ENCODE measurements around the gene EPHB6. TPM values are rescaled to one million over a fixed set of nuclear protein-coding genes. Genes with fewer than 3 reads are reported as not detected.

EPHB6 gene
- total RNA-seq, 1 experiment from 2014 or later: 39.2 TPM

DNA sequence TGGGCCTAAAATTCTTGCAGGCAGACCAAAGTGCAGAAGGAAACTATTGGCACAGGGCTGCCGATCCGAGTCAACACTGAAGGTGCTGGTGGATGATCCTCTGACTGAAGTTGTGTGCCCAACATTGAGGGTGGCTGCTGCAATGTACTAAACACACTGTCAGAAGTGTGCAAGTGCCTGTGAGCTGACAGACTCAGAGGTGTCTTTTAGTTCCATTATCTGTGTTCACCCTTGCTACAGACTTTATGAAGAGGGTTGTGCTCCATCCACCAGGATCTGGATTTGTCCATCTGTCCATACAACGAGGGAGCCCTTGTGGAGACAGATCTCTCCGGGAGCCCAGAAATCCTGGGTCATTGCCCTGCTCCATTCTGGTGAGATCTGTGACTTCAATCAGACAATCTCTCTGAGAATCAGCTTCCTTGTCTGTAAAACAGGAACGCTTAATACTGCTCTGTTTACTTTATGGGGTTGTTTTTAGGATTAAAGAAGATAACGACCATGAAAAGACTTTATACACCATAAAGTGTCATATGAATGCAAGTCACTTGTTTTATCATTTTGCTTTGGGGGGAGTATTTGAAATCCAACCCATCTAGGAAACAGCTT, 40.2 kb downstream of the EPHB6 start:
- Histone ChIP-seq H3F3A (ENCODE audit: insufficient read depth, low read depth) (peaks cover 4% of the 10 kb centered on the region; the same call in 1 of the 2 replicates), H3K27me3 (ENCODE audit: insufficient read depth, low read depth) (no peaks in the 10 kb centered on the region), H4K20me1 (ENCODE audit: insufficient read depth) (no peaks in the 10 kb centered on the region), H3K9me3 (ENCODE audit: insufficient read depth, low read depth) (no peaks in the 10 kb centered on the region), H3K79me2 (ENCODE audit: low read depth) (no peaks in the 10 kb centered on the region), H2AFZ (no peak overlapping the region), H3K4me1 (replicated peaks; ENCODE audit: insufficient read depth) (peaks cover 28% of the 10 kb centered on the region), H3K4me2 (no peak overlapping the region), H3K9me2 (ENCODE audit: insufficient read depth) (no peaks in the 10 kb centered on the region), H3K36me3 (ENCODE audit: low read depth) (no peaks in the 10 kb centered on the region), H3K4me3 (no peak overlapping the region), H3K27ac (no peak overlapping the region)
- no peak for DNase-seq
- intact Hi-C loops (cut with micrococcal nuclease; ENCODE audit: unreplicated experiment): no loop called here
- TF ChIP-seq EZH2 (IDR thresholded peaks at IDR 0.05; ENCODE audit: low read depth): no peak
- TF ChIP-seq, protein P1, sequence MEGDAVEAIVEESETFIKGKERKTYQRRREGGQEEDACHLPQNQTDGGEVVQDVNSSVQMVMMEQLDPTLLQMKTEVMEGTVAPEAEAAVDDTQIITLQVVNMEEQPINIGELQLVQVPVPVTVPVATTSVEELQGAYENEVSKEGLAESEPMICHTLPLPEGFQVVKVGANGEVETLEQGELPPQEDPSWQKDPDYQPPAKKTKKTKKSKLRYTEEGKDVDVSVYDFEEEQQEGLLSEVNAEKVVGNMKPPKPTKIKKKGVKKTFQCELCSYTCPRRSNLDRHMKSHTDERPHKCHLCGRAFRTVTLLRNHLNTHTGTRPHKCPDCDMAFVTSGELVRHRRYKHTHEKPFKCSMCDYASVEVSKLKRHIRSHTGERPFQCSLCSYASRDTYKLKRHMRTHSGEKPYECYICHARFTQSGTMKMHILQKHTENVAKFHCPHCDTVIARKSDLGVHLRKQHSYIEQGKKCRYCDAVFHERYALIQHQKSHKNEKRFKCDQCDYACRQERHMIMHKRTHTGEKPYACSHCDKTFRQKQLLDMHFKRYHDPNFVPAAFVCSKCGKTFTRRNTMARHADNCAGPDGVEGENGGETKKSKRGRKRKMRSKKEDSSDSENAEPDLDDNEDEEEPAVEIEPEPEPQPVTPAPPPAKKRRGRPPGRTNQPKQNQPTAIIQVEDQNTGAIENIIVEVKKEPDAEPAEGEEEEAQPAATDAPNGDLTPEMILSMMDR (conservative IDR thresholded peaks at IDR 0.05): no peak
- CTCF ChIA-PET: interaction anchor here (0.7 to 1.6 kb wide), 2 partner anchors 14 to 39 kb away, joined by 4 read pairs; no protein-coding TSS in a partner anchor
- POLR2A ChIA-PET (ENCODE audit: unreplicated experiment): no interaction called here
- BruUV-seq (replicated peaks): no TSS peak

DNA sequence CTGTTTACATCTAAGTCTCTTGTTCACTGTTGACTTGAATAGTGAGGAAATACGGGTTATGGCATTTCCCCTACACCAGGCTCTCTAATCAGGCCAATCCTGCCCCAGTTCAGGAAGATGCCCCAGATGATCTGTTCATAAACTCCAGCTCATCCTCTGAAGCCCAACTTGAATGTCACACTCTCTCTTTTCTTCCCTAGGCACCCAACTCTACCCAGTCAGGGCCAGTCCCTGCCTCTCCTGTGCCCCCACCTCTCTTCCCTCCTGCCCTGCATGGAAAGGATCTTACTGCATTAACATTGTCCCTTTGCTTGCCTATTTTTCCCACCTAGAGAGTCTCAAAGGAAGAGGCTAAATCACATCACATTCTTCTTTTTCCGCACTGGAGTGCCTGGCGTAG, 41.3 kb downstream of the EPHB6 start:
- no peak overlapping the region for H3K27ac ChIP-seq
- no peak overlapping the region for H3K4me2 ChIP-seq
- ChIA-PET POLR2A (ENCODE audit: unreplicated experiment) (no interaction called here), CTCF (no interaction called here)
- no peaks in the 10 kb centered on the region for H3K79me2 ChIP-seq (ENCODE audit: low read depth)
- H3K9me2 ChIP-seq (ENCODE audit: insufficient read depth): no peaks in the 10 kb centered on the region
- no TSS peak for BruUV-seq (replicated peaks)
- H3F3A ChIP-seq (ENCODE audit: insufficient read depth, low read depth): peaks cover 4% of the 10 kb centered on the region; the same call in 1 of the 2 replicates
- DNase-seq: no peak
- H4K20me1 ChIP-seq (ENCODE audit: insufficient read depth): no peaks in the 10 kb centered on the region
- H2AFZ ChIP-seq: no peak overlapping the region
- H3K4me1 ChIP-seq (replicated peaks; ENCODE audit: insufficient read depth): peaks cover 28% of the 10 kb centered on the region
- no peaks in the 10 kb centered on the region for H3K9me3 ChIP-seq (ENCODE audit: insufficient read depth, low read depth)
- H3K27me3 ChIP-seq (ENCODE audit: insufficient read depth, low read depth): no peaks in the 10 kb centered on the region
- no peaks in the 10 kb centered on the region for H3K36me3 ChIP-seq (ENCODE audit: low read depth)
- intact Hi-C loops (cut with micrococcal nuclease; ENCODE audit: unreplicated experiment): no loop called here
- TF ChIP-seq, protein P1 (conservative IDR thresholded peaks at IDR 0.05): no peak
- no peak overlapping the region for H3K4me3 ChIP-seq

GRCh38 chr7:142896741-142897379, 42.0 kb downstream of the EPHB6 start:
- H3K4me1 ChIP-seq (replicated peaks; ENCODE audit: insufficient read depth): peaks cover 28% of the 10 kb centered on the region
- ChIA-PET POLR2A (ENCODE audit: unreplicated experiment) (no interaction called here), CTCF (no interaction called here)
- no peaks in the 10 kb centered on the region for H4K20me1 ChIP-seq (ENCODE audit: insufficient read depth)
- intact Hi-C loops (cut with micrococcal nuclease; ENCODE audit: unreplicated experiment): no loop called here
- no peak overlapping the region for H3K4me3 ChIP-seq
- H3K36me3 ChIP-seq (ENCODE audit: low read depth): no peaks in the 10 kb centered on the region
- H3K9me3 ChIP-seq (ENCODE audit: insufficient read depth, low read depth): no peaks in the 10 kb centered on the region
- peaks cover 4% of the 10 kb centered on the region; the same call in 1 of the 2 replicates for H3F3A ChIP-seq (ENCODE audit: insufficient read depth, low read depth)
- no peaks in the 10 kb centered on the region for H3K27me3 ChIP-seq (ENCODE audit: insufficient read depth, low read depth)
- TF ChIP-seq EZH2 (IDR thresholded peaks at IDR 0.05; ENCODE audit: low read depth): no peak
- TF ChIP-seq, protein P1 (conservative IDR thresholded peaks at IDR 0.05): no peak
- H3K27ac ChIP-seq: no peak overlapping the region
- DNase-seq: no peak
- no peak overlapping the region for H3K4me2 ChIP-seq
- H2AFZ ChIP-seq: no peak overlapping the region
- H3K79me2 ChIP-seq (ENCODE audit: low read depth): no peaks in the 10 kb centered on the region
- no TSS peak for BruUV-seq (replicated peaks)
- no peaks in the 10 kb centered on the region for H3K9me2 ChIP-seq (ENCODE audit: insufficient read depth)

All from PC-9 (cell line).